ENCODE data around the gene SMYD3.

DNA sequence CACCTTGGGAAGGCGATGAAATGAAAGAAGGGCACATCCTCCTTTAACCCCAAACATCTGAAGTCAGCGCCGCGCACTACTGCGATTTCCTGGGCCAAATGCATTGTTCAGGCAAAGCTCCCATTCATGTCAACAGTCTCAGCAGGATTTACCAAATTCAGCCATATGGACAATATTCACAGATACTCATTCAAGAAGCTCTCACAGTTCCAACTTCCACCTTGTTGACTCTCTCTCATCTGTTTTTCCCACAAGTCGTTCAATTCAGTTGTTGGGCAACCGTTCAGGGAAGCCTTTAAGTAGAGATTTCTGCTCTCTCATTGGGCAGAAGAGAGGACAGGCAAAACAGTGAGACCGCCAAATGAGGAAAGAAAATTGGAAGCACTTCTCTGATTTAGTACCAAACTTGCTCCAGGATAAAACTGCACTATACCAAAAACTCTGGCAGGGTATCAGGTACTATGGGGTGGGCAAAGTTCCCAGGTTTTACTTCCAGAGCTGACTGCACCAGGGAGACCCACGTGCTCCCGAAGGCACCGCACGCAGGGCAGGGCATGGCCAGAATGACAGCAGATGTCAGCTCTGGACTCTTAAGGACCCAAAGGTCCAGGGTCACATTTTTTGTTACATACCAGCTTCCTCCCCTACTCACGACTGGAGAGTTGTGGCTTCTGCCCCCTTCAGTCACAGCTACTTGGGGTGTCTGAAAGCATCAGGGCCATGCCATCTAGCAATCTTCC, 683.5 kb downstream of the SMYD3 start:
- TF ChIP-seq, protein P1, sequence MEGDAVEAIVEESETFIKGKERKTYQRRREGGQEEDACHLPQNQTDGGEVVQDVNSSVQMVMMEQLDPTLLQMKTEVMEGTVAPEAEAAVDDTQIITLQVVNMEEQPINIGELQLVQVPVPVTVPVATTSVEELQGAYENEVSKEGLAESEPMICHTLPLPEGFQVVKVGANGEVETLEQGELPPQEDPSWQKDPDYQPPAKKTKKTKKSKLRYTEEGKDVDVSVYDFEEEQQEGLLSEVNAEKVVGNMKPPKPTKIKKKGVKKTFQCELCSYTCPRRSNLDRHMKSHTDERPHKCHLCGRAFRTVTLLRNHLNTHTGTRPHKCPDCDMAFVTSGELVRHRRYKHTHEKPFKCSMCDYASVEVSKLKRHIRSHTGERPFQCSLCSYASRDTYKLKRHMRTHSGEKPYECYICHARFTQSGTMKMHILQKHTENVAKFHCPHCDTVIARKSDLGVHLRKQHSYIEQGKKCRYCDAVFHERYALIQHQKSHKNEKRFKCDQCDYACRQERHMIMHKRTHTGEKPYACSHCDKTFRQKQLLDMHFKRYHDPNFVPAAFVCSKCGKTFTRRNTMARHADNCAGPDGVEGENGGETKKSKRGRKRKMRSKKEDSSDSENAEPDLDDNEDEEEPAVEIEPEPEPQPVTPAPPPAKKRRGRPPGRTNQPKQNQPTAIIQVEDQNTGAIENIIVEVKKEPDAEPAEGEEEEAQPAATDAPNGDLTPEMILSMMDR (IDR thresholded peaks at IDR 0.05 in 8 of 11, conservative IDR thresholded peaks at IDR 0.05 in 3 of 11), result no peak
- TF ChIP-seq POLR2AphosphoS5 (IDR thresholded peaks at IDR 0.05) (no peak), POLR2A (IDR thresholded peaks at IDR 0.05) (no peak)

Data from spleen (tissue), 7 donors.